GM12873 (cell line): Measurements from ENCODE around the gene RBM4B.

Source experiments
- CTCF ChIP-seq: IDR thresholded peaks from 2 replicates; pipeline ENCODE4 v1.5.1; 2012; ENCODE audit warnings: low read depth, mild to moderate bottlenecking, moderate library complexity, low read length, control low read depth; ENCODE audit not compliant: insufficient read depth; ENCODE audit errors: missing control alignments

Gene RBM4B

GRCh38 chr11:66683877-66684276 lies 6.2 kb upstream of the RBM4B start:
- TF ChIP-seq CTCF = no peak

- no peak for TF ChIP-seq CTCF
Measured at GRCh38 chr11:66680966-66681645, 3.4 kb upstream of the RBM4B start.

- TF ChIP-seq CTCF = no peak
Measured at GRCh38 chr11:66676931-66677598, 622 bp downstream of the RBM4B start.

- TF ChIP-seq CTCF = no peak
Measured at GRCh38 chr11:66676282-66676919, 1.3 kb downstream of the RBM4B start.

GRCh38 chr11:66674964-66675602 lies 2.6 kb downstream of the RBM4B start:
- TF ChIP-seq CTCF = no peak

- no peak for TF ChIP-seq CTCF
Measured at GRCh38 chr11:66670816-66671215, 6.9 kb downstream of the RBM4B start.

GRCh38 chr11:66665369-66665768 lies 12.3 kb downstream of the RBM4B start:
- TF ChIP-seq CTCF = no peak
